Activated CD8-positive, alpha-beta T cell treated with anti-CD3 and anti-CD28 coated beads, Interleukin-2, amount 10 ng/mL, durations not matched to agents 7 days and 5 days (primary cell): ENCODE measurements around the gene BMPER. TPM values are rescaled to one million over a fixed set of nuclear protein-coding genes. Genes with fewer than 3 reads are reported as not detected.
A peak's percentile ranks its signal among the peaks of the same experiment; 100 is the strongest.

Experiments used
- ATAC-seq: fragments of 150-1000 bp; cut with Tn5 transposase; one replicate; pipeline ENCODE4 v1.10.0; 2021; ENCODE audit warnings: moderate library complexity
- CTCF ChIA-PET: fragments of 350-600 bp; sonication (Branson Sonifier 250); formaldehyde crosslinking; loops from one replicate; lab custom pipeline; 2021; ENCODE audit warnings: antibody characterized with exemption; lab: Charles Lee
- POLR2A ChIA-PET: fragments of 350-600 bp; sonication (Branson Sonifier 250); formaldehyde crosslinking; loops from one replicate; lab custom pipeline; 2021; ENCODE audit warnings: antibody characterized with exemption; lab: Charles Lee
- DNase-seq: peaks from one replicate; pipeline ENCODE4 v3.0.0-alpha.2; 2020
- H3K27ac Mint-ChIP-seq: one replicate; pipeline ENCODE4 v1.8.0; 2021; ENCODE audit warnings: mild to moderate bottlenecking, mixed read lengths
- H3K27me3 Mint-ChIP-seq: one replicate; pipeline ENCODE4 v1.8.0; 2021; ENCODE audit warnings: low read depth, mixed read lengths
- H3K36me3 Mint-ChIP-seq: one replicate; pipeline ENCODE4 v1.8.0; 2021; ENCODE audit warnings: low read depth, mixed read lengths
- H3K4me1 Mint-ChIP-seq: one replicate; pipeline ENCODE4 v1.8.0; 2021; ENCODE audit warnings: low read depth, mixed read lengths
- H3K4me3 Mint-ChIP-seq: one replicate; pipeline ENCODE4 v1.8.0; 2021; ENCODE audit warnings: mild to moderate bottlenecking, mixed read lengths
- H3K9me3 Mint-ChIP-seq: one replicate; pipeline ENCODE4 v1.8.0; 2022; ENCODE audit warnings: mixed read lengths; ENCODE audit not compliant: insufficient read depth
- total RNA-seq, 2 experiments: library from RNA; stranded (reverse); gene quantifications; one replicate each; pipeline ENCODE4 v1.2.3, GENCODE V29; 2021

Gene BMPER
- total RNA-seq = not detected

DNA sequence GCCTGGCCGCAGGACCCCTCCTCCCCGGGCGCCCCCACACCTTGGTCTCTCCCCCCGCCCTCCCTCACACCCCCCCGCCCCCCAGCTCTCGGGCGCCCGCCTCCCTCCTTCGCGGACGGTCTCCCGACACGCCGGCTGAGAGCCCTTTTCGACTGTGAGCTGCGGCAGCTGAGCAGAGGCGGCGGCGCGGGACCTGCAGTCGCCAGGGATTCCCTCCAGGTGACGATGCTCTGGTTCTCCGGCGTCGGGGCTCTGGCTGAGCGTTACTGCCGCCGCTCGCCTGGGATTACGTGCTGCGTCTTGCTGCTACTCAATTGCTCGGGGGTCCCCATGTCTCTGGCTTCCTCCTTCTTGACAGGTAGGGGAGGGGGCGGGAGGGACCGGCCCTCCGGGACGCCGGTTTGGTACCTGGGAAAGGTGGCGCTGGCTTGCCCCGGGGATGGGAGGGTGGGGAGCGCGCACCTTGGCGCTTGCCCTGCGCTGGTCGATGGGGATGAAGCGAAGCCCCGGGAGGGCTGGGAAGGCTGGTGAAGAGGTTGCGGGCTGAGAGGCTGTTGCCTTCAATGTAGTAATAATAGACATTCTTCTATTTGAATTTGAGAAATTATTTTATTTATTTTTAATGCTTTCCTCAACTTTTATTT lies at the start of gene BMPER:
Gene BMPER, plus strand, starts transcription at position 151 of the 644 bp plus-strand sequence. Its CDS starts 75 bp downstream, at position 226.
- Mint-ChIP-seq H3K36me3 (no peaks in the 10 kb centered on the region), H3K27ac (no peak within 1 kb of the TSS), H3K4me3 (peak within 1 kb of the TSS; percentile 44), H3K9me3 (no peaks in the 10 kb centered on the region), H3K27me3 (peaks cover 54% of the 10 kb centered on the region), H3K4me1 (peaks cover 5% of the 10 kb centered on the region)
- no peak for DNase-seq
- CTCF ChIA-PET = interaction anchor here (1.9 kb wide), 1 partner anchor 10 kb away, joined by 10 read pairs; no protein-coding TSS in a partner anchor
- POLR2A ChIA-PET = no interaction called here
- no peak for ATAC-seq

DNA sequence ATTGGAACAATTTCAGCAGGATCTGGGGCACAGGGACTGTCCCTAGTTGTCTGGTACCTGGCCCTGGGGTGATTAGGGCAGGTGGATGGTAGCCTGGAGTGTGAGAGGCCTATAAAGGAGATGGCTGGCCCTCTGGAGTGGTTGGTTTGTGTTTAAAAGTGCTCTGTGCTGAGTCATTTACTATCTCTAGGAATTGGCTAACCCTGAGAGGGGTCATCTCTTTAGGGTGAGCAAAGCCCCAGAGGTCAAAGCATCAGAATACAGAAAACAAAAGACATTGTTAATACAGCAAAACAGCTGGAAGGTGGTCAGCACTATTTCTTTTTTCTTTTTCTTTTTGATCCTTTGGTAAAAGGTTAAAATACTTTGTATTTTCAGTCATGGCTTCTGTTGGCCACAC lies 43.4 kb upstream of the BMPER start:
- Mint-ChIP-seq H3K9me3 (no peaks in the 10 kb centered on the region), H3K4me3 (no peak overlapping the region), H3K27me3 (peaks cover 2% of the 10 kb centered on the region), H3K27ac (no peak overlapping the region), H3K4me1 (no peaks in the 10 kb centered on the region), H3K36me3 (no peaks in the 10 kb centered on the region)
- CTCF ChIA-PET = interaction anchor here (1.2 kb wide), 1 partner anchor 71 kb away, joined by 4 read pairs; no protein-coding TSS in a partner anchor
- POLR2A ChIA-PET = no interaction called here
- DNase-seq (no peak), ATAC-seq (no peak)

DNA sequence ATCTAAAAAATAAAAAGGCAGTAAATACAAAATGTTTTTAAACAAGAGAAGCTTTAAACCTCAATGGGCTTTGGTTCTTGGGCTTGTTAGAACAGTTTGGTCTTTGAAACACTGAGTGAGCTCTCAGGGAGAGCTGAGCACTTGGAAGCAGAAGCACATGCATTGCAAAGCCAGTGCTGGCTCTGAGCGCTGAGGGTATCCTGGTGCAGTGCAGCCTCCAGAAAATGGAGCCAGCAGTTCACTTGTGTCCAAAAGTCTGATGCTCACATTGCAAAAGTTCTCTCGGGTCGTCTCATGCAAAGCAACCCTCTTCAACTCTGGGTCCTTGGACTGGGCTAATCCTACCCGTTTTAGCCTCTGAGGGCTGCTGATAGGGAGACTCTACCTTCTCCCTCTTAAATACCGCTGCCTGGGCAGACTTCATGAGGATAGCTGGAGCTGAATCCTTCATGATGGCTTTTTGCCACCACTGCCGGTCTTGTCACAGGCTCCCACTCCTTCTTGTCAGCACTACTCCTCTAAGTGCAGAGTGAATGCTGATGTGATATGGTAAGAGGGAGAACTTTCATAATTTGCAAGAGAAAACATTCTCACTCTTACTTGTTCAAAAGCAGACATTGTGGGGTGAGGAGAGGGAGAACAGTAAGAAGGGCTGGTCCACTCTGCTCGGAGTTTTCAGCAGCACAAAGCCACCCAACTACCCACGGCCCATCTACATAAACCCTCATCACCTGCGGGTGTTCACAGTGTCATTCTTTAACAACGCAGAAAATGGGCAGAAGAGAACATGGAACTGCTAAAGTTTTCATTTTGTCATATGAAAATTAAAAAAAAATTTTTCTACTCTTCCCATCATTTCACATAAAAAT lies 42.2 kb upstream of the BMPER start:
- ATAC-seq = no peak
- H3K27me3 Mint-ChIP-seq = peaks cover 2% of the 10 kb centered on the region
- H3K9me3 Mint-ChIP-seq = no peaks in the 10 kb centered on the region
- H3K36me3 Mint-ChIP-seq = no peaks in the 10 kb centered on the region
- no peak for DNase-seq
- no peak overlapping the region for H3K27ac Mint-ChIP-seq
- CTCF ChIA-PET = interaction anchor here (1.2 kb wide), 1 partner anchor 70 kb away, joined by 4 read pairs; no protein-coding TSS in a partner anchor
- no peaks in the 10 kb centered on the region for H3K4me1 Mint-ChIP-seq
- no peak overlapping the region for H3K4me3 Mint-ChIP-seq
- POLR2A ChIA-PET = no interaction called here

DNA sequence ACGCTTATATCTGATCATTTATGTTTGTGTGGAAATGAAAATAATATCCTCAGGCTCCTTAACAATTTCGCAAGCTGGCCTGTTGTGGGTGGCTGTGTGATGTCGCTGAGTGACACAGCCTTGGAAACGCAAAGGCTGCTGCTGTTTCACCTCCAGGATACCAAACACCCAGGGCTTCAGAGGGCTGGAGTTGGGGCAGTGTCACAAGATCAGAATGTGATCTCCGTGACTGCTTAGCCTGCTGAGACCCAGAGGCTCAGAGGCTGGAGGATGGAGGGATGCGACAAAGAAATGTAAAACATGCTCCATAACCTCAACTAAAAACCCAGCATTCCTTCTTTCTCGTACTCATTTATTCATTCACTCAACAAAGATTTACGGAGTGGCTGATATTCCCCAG lies 37.2 kb upstream of the BMPER start:
- no peak overlapping the region for H3K4me3 Mint-ChIP-seq
- peaks cover 2% of the 10 kb centered on the region for H3K27me3 Mint-ChIP-seq
- no peaks in the 10 kb centered on the region for H3K4me1 Mint-ChIP-seq
- no peak for ATAC-seq
- no peaks in the 10 kb centered on the region for H3K36me3 Mint-ChIP-seq
- no peak for DNase-seq
- POLR2A ChIA-PET = no interaction called here
- H3K9me3 Mint-ChIP-seq = no peaks in the 10 kb centered on the region
- H3K27ac Mint-ChIP-seq = no peak overlapping the region
- CTCF ChIA-PET = no interaction called here

DNA sequence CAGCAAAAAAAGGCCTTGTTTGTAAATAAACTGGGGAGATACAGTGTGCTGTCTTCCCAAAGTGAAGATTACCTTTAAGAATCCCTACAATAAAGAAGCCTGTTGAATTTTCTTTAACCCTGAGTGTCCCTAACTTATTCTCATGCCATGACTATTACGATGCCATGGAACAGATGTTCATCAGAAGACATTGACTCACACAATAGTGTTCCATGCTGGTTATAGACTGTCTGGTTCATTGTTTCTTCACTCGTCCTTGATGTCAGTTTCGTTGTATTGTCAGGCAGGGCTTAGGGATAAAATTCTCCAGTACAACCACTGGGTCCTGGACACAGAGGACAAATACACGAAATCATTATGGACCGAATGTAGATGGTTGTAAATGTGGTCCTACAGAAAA lies 36.2 kb upstream of the BMPER start:
- POLR2A ChIA-PET = no interaction called here
- DNase-seq = no peak
- ATAC-seq = no peak

DNA sequence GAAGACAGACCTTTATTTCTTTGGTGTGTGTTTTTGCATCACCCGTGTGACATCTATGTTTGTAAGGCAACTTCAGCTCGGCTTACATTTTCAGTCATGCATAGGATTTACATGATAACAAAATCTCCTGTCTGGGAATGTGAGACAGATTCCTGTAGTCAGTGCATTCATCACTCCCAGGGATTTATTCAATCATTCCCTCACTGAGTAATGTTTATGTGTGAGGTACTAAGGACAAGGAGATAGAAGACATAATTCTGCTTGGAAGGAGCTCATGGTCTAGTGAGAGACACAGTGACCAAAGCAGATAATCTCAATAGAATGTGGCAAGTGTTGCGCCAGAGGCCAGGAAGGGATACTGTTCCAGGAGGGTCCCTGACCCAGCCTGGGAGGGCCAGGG lies 35.2 kb upstream of the BMPER start:
- Mint-ChIP-seq H3K4me1 (no peaks in the 10 kb centered on the region), H3K4me3 (no peak overlapping the region), H3K27me3 (peaks cover 2% of the 10 kb centered on the region), H3K27ac (no peak overlapping the region), H3K9me3 (no peaks in the 10 kb centered on the region), H3K36me3 (no peaks in the 10 kb centered on the region)
- DNase-seq (no peak), ATAC-seq (no peak)
- ChIA-PET CTCF (interaction anchor here (1.3 kb wide), 1 partner anchor 33 kb away, joined by 4 read pairs; no protein-coding TSS in a partner anchor), POLR2A (no interaction called here)

More for the DNA sequence above, 36.2 kb upstream of the BMPER start:
- H3K36me3 Mint-ChIP-seq = no peaks in the 10 kb centered on the region
- no peak overlapping the region for H3K4me3 Mint-ChIP-seq
- H3K9me3 Mint-ChIP-seq = no peaks in the 10 kb centered on the region
- peaks cover 2% of the 10 kb centered on the region for H3K27me3 Mint-ChIP-seq
- no peaks in the 10 kb centered on the region for H3K4me1 Mint-ChIP-seq
- CTCF ChIA-PET = no interaction called here
- no peak overlapping the region for H3K27ac Mint-ChIP-seq

DNA sequence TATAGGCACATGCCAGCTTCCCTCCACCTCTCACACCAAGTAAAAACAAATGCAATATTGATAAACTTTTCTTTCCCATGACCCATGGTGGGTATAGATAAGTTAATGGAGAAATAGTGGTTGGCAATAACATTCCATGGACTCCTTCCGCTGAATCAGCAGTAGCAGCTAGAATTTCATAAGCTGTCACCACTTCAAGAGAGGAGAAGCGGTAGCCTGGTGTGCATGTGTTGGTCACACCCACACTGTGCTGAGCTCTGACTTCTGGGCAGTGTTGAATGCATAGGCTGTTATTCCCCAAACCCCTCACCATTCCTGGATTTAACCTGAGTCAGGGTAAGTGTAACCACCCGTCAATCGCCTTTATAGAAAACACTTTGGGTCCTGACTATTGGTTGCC lies 32.5 kb upstream of the BMPER start:
- Mint-ChIP-seq H3K9me3 (no peaks in the 10 kb centered on the region), H3K36me3 (no peaks in the 10 kb centered on the region), H3K27me3 (no peaks in the 10 kb centered on the region), H3K4me3 (no peak overlapping the region), H3K4me1 (no peaks in the 10 kb centered on the region), H3K27ac (no peak overlapping the region)
- DNase-seq (no peak), ATAC-seq (no peak)
- CTCF ChIA-PET = no interaction called here
- POLR2A ChIA-PET = no interaction called here

DNA sequence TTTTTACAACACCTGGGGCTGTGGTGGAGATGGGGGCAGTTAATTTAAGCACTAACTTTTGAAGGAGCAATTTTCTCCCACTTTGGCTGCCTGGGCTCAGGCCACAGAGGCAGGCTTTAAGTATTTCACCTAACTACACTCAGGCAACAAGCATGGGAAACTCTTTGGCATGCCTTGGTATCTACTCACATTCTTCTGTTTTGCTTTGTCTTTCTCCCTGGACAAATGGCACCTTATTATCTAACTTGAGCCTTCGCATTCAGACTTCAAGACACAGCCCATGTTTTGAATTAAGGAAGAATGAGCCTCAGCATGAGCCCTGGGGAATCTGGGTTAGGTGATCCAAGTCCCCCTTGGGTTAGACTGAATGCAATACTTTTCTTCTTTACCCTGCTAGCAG lies 31.8 kb upstream of the BMPER start:
- no peak for DNase-seq
- CTCF ChIA-PET = no interaction called here
- H3K9me3 Mint-ChIP-seq = no peaks in the 10 kb centered on the region
- no peaks in the 10 kb centered on the region for H3K36me3 Mint-ChIP-seq
- ATAC-seq = no peak
- no peaks in the 10 kb centered on the region for H3K27me3 Mint-ChIP-seq
- POLR2A ChIA-PET = no interaction called here
- no peak overlapping the region for H3K4me3 Mint-ChIP-seq
- no peak overlapping the region for H3K27ac Mint-ChIP-seq
- no peaks in the 10 kb centered on the region for H3K4me1 Mint-ChIP-seq

DNA sequence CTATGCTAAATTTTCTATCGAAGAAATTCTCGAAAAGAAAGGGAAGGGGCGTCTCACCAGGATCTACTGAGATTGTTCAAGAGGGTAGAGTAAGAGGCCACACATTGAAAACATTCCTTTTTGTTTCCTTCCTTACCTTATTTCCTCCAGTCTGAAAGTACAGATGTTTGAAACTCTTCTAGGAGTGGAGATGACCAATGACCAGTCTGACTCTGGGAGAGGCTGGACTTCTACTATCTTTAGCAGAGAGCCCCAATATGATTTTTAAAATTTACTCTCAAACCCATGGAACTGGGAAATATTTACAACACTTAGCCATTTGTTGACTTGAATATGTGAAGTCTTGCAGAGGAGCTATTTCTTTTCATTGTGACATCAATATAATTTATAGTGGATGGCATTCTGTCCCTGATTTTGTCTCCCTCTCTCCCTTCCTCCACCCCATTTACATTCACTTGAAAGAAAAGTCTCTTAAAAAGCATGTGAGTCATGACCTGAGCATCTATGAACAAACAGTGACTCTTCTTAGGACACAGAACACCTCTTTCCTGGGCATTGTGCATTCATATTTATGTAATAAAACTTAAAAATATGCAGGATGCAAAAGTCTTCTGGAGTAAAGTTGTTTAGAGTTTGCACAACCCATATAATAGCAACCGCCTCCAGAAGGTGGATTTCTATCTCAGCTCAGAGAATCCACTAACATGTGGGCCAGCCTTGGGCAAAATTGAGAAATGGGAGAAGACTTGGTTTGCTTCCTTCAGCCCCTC lies 31.2 kb upstream of the BMPER start:
- no peak overlapping the region for H3K4me3 Mint-ChIP-seq
- ChIA-PET POLR2A (no interaction called here), CTCF (no interaction called here)
- no peaks in the 10 kb centered on the region for H3K27me3 Mint-ChIP-seq
- no peaks in the 10 kb centered on the region for H3K4me1 Mint-ChIP-seq
- no peaks in the 10 kb centered on the region for H3K36me3 Mint-ChIP-seq
- DNase-seq (no peak), ATAC-seq (no peak)
- H3K27ac Mint-ChIP-seq = no peak overlapping the region
- H3K9me3 Mint-ChIP-seq = no peaks in the 10 kb centered on the region

DNA sequence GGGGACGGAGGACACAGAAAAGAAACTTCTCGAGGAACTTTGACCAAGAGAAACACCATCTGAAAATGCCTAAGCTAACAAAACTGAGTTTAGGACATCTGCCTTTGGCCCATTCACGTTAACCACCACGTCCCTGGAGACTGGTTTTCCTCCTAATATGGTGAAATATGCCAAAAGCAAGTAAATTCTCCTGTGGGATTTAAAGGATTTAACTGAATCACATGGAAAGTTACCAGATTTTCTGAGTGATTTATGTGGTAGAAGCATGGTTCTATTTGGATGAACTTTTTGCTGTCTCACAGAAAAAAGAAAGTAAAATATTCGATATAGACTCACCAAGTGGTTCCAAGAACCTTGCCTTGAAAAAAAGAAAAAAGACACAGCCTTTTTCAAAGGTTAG lies 30.4 kb upstream of the BMPER start:
- DNase-seq (no peak), ATAC-seq (no peak)
- H3K27ac Mint-ChIP-seq = no peak overlapping the region
- no peak overlapping the region for H3K4me3 Mint-ChIP-seq
- no peaks in the 10 kb centered on the region for H3K36me3 Mint-ChIP-seq
- no peaks in the 10 kb centered on the region for H3K4me1 Mint-ChIP-seq
- ChIA-PET POLR2A (no interaction called here), CTCF (interaction anchor here (0.8 kb wide), 1 partner anchor 58 kb away, joined by 3 read pairs; no protein-coding TSS in a partner anchor)
- peaks cover 2% of the 10 kb centered on the region for H3K27me3 Mint-ChIP-seq
- H3K9me3 Mint-ChIP-seq = no peaks in the 10 kb centered on the region

DNA sequence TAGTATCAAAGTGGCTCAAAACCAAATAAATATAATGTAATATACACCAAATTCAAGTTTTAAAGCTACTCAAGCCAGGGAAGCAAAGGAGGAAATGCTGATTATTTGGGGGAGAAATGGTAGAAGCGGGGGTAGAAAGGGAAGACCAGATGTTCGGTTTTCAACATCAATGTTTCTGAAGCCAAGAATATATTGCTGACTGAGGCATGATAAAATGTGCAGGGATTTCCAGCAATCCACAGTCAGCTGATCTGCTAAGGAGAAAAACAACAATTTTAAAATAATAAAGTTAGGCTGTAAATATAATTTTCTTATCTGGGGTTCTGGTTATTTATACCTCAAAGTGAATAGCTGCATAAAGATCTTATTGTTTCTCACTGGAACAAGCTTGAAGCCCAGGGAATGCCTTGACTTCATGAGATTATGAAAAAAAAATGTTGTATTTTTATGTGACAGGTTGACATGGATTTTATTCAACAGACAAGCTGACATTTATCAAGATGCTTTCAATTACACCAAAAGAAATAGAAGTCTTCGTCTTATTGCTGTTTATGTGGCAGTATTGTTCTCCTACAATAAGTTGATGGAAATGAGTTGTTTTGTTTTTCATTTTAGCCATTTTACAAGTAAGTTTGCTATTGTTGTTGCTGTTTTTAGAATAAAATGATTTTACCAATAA lies 28.6 kb upstream of the BMPER start:
- POLR2A ChIA-PET = no interaction called here
- H3K4me1 Mint-ChIP-seq = no peaks in the 10 kb centered on the region
- ATAC-seq = no peak
- no peaks in the 10 kb centered on the region for H3K9me3 Mint-ChIP-seq
- peaks cover 2% of the 10 kb centered on the region for H3K27me3 Mint-ChIP-seq
- CTCF ChIA-PET = interaction anchor here (0.7 kb wide), 1 partner anchor 11 kb away, joined by 4 read pairs; no protein-coding TSS in a partner anchor
- H3K4me3 Mint-ChIP-seq = no peak overlapping the region
- DNase-seq = no peak
- H3K27ac Mint-ChIP-seq = no peak overlapping the region
- H3K36me3 Mint-ChIP-seq = no peaks in the 10 kb centered on the region
